ENCODE results near the gene TRPM1.

The TRPM1 gene

DNA sequence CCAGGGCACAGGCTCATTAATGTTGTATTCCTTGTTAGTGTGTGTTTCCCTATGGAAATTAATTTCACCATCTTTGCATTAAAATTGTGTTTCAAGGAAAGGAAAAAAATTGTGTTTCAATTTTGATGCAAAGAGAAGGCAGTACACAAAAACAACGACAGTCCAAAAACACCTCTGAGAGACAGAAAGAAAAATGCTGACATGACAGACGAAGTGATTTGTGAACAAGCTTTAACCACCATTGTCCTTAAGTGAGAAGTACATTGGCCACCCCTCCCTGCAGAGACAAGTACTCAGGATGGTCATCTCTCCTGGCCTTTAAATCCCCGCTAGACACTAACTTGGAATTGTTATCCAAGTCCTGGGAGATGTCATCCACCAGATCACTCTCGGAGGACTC lies 59.9 kb downstream of the TRPM1 start:
- no peaks in the 10 kb centered on the region for H3K9me3 ChIP-seq (ENCODE audit: control insufficient read depth, low read length)
- H3K36me3 ChIP-seq (ENCODE audit: control insufficient read depth, insufficient read depth, low read length) = no peaks in the 10 kb centered on the region
- no peak for DNase-seq
- no peaks in the 10 kb centered on the region for H3K4me1 ChIP-seq (ENCODE audit: control insufficient read depth, insufficient read depth, low read length, poor library complexity, severe bottlenecking)
- H3K27me3 ChIP-seq (replicated peaks; ENCODE audit: control insufficient read depth, insufficient read depth, low read length, poor library complexity, severe bottlenecking) = no peaks in the 10 kb centered on the region
- no peak overlapping the region for H3K27ac ChIP-seq (ENCODE audit: insufficient read depth, low read length, poor library complexity, severe bottlenecking)
- no peak overlapping the region for H3K4me3 ChIP-seq (ENCODE audit: insufficient read depth, low read depth, low read length, poor library complexity, severe bottlenecking)

DNA sequence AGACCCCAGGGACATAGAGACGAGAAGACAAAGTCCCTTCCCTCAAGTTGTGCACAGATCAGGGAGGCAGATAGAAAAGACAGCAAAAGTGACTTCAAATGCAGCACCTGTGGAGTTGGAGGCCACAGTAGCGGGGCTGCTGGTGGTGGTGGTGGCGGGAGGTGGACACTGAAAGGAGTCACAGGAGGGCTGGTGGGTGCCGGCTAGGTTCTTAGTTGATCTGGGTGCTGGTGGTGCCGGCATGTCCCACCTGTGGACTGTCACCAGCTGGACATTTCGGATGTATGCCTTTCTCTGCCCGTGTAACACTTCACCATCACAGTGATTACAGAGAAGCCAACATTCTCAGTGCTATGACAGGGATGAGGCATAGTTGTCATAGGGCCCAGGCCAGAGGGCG lies 60.9 kb downstream of the TRPM1 start:
- Histone ChIP-seq H3K36me3 (ENCODE audit: control insufficient read depth, insufficient read depth, low read length) (no peaks in the 10 kb centered on the region), H3K4me1 (ENCODE audit: control insufficient read depth, insufficient read depth, low read length, poor library complexity, severe bottlenecking) (no peaks in the 10 kb centered on the region), H3K9me3 (ENCODE audit: control insufficient read depth, low read length) (no peaks in the 10 kb centered on the region), H3K27ac (ENCODE audit: insufficient read depth, low read length, poor library complexity, severe bottlenecking) (no peak overlapping the region), H3K27me3 (replicated peaks; ENCODE audit: control insufficient read depth, insufficient read depth, low read length, poor library complexity, severe bottlenecking) (no peaks in the 10 kb centered on the region), H3K4me3 (ENCODE audit: insufficient read depth, low read depth, low read length, poor library complexity, severe bottlenecking) (no peak overlapping the region)
- DNase-seq = no peak

DNA sequence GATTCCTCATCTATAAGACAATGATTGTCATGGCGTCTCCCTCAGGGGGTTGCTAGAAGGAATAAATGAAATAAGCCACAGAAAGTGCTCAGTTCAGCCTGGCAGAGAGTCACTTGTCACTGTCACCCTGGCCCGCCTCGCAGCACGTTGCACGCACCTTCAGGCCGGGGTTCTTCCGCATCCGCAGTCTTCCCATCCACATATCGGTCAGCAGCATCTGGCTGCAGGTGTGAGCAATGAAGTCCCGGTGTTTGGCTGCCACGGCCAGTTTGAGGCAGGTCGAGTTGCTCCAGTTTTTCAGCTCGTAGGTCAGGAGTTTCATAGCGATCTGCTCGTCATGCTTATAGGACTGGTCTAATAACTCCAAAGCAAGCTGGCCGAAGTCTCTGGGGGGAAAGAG lies 61.6 kb downstream of the TRPM1 start:
- DNase-seq = no peak
- Histone ChIP-seq H3K27me3 (replicated peaks; ENCODE audit: control insufficient read depth, insufficient read depth, low read length, poor library complexity, severe bottlenecking) (no peaks in the 10 kb centered on the region), H3K27ac (ENCODE audit: insufficient read depth, low read length, poor library complexity, severe bottlenecking) (no peak overlapping the region), H3K4me3 (ENCODE audit: insufficient read depth, low read depth, low read length, poor library complexity, severe bottlenecking) (no peak overlapping the region), H3K36me3 (ENCODE audit: control insufficient read depth, insufficient read depth, low read length) (no peaks in the 10 kb centered on the region), H3K9me3 (ENCODE audit: control insufficient read depth, low read length) (no peaks in the 10 kb centered on the region), H3K4me1 (ENCODE audit: control insufficient read depth, insufficient read depth, low read length, poor library complexity, severe bottlenecking) (no peaks in the 10 kb centered on the region)

DNA sequence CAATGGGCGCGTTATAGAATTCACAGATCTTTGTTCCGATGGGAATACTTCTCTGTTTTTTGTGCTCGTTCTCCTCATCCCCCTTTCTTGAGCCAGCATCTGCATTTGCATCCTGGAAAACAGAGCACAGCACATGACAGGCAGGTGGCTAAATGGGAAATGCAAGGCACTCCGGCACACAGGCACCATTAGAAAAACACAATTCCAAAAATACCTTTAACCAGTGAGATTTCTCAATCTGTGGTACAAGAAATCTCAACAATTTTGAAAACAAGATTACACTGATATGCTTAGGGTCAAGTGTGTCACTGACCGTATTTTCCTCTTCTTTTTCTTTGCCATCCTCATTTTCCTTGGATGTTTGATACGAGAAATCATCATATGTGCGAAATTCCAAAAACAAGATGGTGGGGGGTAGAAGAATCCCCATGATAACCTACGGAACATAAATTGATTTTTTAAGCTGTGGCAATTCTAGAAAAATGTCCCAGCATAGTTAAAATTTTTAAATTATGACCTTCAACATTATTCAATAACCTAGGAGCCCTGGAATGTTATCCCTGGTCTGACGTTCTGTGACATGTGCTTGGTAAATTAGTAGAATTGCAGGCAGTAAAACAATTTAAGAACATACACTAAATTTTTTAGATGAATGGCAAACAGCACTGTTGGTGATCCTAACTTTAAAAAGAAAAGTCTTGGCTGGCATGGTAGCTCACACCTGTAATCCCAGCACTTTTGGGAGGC lies 63.6 kb downstream of the TRPM1 start:
- no peaks in the 10 kb centered on the region for H3K36me3 ChIP-seq (ENCODE audit: control insufficient read depth, insufficient read depth, low read length)
- H3K27ac ChIP-seq (ENCODE audit: insufficient read depth, low read length, poor library complexity, severe bottlenecking) = no peak overlapping the region
- no peaks in the 10 kb centered on the region for H3K9me3 ChIP-seq (ENCODE audit: control insufficient read depth, low read length)
- no peaks in the 10 kb centered on the region for H3K27me3 ChIP-seq (replicated peaks; ENCODE audit: control insufficient read depth, insufficient read depth, low read length, poor library complexity, severe bottlenecking)
- no peak overlapping the region for H3K4me3 ChIP-seq (ENCODE audit: insufficient read depth, low read depth, low read length, poor library complexity, severe bottlenecking)
- no peak for DNase-seq
- H3K4me1 ChIP-seq (ENCODE audit: control insufficient read depth, insufficient read depth, low read length, poor library complexity, severe bottlenecking) = no peaks in the 10 kb centered on the region

DNA sequence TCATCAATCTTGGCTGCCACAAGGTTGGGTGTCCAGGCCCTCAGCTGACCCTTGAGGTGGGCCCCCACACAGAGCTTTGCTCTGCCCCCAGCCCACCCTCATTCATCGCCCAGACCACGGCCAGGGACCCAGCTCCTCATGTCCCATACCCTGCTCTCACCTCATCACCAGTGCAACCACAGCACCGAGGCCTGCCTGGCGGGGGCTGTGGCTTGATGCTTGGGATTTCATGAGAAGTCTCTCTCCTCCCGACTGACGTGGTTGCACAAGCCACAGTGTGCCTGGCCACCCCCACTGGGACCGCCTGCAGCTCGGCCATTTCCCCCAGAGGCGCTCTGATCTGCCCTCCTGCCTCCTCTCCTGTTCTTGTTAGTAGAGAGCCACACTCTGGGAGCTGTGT lies 64.7 kb downstream of the TRPM1 start:
- Histone ChIP-seq H3K9me3 (ENCODE audit: control insufficient read depth, low read length) (no peaks in the 10 kb centered on the region), H3K27me3 (replicated peaks; ENCODE audit: control insufficient read depth, insufficient read depth, low read length, poor library complexity, severe bottlenecking) (no peaks in the 10 kb centered on the region), H3K36me3 (ENCODE audit: control insufficient read depth, insufficient read depth, low read length) (no peaks in the 10 kb centered on the region), H3K4me3 (ENCODE audit: insufficient read depth, low read depth, low read length, poor library complexity, severe bottlenecking) (no peak overlapping the region), H3K27ac (ENCODE audit: insufficient read depth, low read length, poor library complexity, severe bottlenecking) (no peak overlapping the region), H3K4me1 (ENCODE audit: control insufficient read depth, insufficient read depth, low read length, poor library complexity, severe bottlenecking) (no peaks in the 10 kb centered on the region)
- no peak for DNase-seq

DNA sequence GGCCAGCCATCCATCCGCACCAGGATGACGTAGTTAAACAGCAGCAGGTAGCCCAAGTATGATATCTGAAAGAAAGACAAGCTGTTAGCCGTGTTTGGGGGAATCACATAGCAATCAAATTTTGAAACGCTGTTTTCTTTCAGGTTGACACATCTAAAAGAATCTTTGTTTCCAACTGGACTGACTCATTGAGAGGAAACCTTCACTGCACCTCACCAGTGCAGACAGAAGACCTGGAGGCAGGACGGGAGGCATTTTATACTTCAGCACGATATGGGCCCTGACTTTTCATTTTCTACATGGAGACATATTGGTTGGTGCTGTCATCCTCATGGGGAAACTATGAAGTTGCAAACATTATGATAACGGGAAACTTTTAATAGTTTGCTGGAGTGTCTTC lies 65.9 kb downstream of the TRPM1 start:
- Histone ChIP-seq H3K4me1 (ENCODE audit: control insufficient read depth, insufficient read depth, low read length, poor library complexity, severe bottlenecking) (no peaks in the 10 kb centered on the region), H3K27ac (ENCODE audit: insufficient read depth, low read length, poor library complexity, severe bottlenecking) (no peak overlapping the region), H3K9me3 (ENCODE audit: control insufficient read depth, low read length) (no peaks in the 10 kb centered on the region), H3K4me3 (ENCODE audit: insufficient read depth, low read depth, low read length, poor library complexity, severe bottlenecking) (no peak overlapping the region), H3K36me3 (ENCODE audit: control insufficient read depth, insufficient read depth, low read length) (no peaks in the 10 kb centered on the region), H3K27me3 (replicated peaks; ENCODE audit: control insufficient read depth, insufficient read depth, low read length, poor library complexity, severe bottlenecking) (no peaks in the 10 kb centered on the region)
- no peak for DNase-seq

DNA sequence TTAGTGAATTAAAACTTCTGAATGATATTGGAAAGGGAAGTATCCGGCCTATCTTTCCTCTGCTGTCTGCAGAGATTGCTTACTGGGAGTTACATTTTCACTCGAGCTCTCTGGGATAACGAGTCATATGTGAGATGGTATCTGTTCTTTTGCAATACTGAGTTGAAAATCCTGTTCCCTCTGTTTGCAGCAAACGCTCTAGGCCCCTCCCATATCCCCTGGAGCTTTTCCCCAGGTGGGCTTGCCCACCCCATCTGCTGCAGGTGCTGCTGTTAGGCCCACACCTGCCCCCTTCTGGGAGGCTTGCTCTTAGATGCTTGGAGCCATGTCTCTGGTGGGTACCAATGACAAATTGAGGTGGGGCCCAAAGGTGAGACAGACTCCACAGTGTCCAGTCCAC lies 67.4 kb downstream of the TRPM1 start:
- Histone ChIP-seq H3K9me3 (ENCODE audit: control insufficient read depth, low read length) (no peaks in the 10 kb centered on the region), H3K27ac (ENCODE audit: insufficient read depth, low read length, poor library complexity, severe bottlenecking) (no peak overlapping the region), H3K27me3 (replicated peaks; ENCODE audit: control insufficient read depth, insufficient read depth, low read length, poor library complexity, severe bottlenecking) (no peaks in the 10 kb centered on the region), H3K36me3 (ENCODE audit: control insufficient read depth, insufficient read depth, low read length) (no peaks in the 10 kb centered on the region), H3K4me1 (ENCODE audit: control insufficient read depth, insufficient read depth, low read length, poor library complexity, severe bottlenecking) (no peaks in the 10 kb centered on the region), H3K4me3 (ENCODE audit: insufficient read depth, low read depth, low read length, poor library complexity, severe bottlenecking) (no peak overlapping the region)
- no peak for DNase-seq

DNA sequence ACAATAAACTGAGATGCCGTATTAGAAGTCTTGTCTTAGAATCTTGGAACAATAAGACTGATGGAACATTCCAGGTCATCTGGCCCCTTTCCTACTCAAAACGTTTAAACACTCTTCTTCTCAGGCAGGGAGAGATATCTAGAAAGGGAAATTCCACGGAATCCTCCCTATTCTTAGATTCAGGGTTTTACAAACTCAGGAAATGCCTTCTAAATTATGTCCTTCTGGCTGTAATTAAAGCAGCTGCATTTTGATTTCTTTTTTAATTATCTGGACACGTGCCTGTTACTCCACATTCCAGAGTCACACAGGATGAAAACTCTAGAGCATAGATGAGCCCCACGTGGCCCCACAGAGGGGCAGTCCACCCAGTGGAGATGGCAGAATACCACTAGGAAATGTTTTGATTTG lies 68.6 kb downstream of the TRPM1 start:
- Histone ChIP-seq H3K4me3 (ENCODE audit: insufficient read depth, low read depth, low read length, poor library complexity, severe bottlenecking) (no peak overlapping the region), H3K9me3 (ENCODE audit: control insufficient read depth, low read length) (no peaks in the 10 kb centered on the region), H3K27me3 (replicated peaks; ENCODE audit: control insufficient read depth, insufficient read depth, low read length, poor library complexity, severe bottlenecking) (no peaks in the 10 kb centered on the region), H3K4me1 (ENCODE audit: control insufficient read depth, insufficient read depth, low read length, poor library complexity, severe bottlenecking) (no peaks in the 10 kb centered on the region), H3K36me3 (ENCODE audit: control insufficient read depth, insufficient read depth, low read length) (no peaks in the 10 kb centered on the region), H3K27ac (ENCODE audit: insufficient read depth, low read length, poor library complexity, severe bottlenecking) (no peak overlapping the region)
- no peak for DNase-seq

DNA sequence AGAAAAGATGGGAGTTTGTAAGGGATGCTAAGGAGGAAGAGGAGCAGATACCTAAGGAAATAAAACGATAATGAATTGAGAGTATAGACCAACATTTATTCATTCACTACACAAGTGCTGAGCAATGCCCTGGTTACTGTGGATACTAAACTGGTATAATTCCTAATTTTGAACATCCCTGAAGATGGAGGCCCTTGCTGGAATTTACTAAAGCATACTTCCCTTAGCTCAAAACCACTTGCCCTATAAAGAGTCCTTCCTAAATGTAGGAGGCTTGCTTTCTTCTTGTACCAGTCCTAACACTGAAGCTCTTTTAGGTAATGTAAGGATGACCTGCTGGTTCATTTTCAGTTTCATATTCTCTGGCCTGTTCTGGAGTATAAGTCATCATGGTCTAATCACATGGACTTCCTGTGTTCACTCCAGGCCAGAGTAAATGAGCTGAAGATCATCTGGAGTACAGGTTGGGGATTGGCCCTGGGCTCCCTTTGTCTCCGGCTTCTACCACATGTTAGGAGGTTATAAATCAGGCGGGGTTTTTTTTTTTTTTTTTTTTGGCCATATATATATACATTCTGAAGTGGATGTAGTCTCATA lies 70.0 kb downstream of the TRPM1 start:
- Histone ChIP-seq H3K9me3 (ENCODE audit: control insufficient read depth, low read length) (no peaks in the 10 kb centered on the region), H3K36me3 (ENCODE audit: control insufficient read depth, insufficient read depth, low read length) (no peaks in the 10 kb centered on the region), H3K27ac (ENCODE audit: insufficient read depth, low read length, poor library complexity, severe bottlenecking) (no peak overlapping the region), H3K4me1 (ENCODE audit: control insufficient read depth, insufficient read depth, low read length, poor library complexity, severe bottlenecking) (no peaks in the 10 kb centered on the region), H3K4me3 (ENCODE audit: insufficient read depth, low read depth, low read length, poor library complexity, severe bottlenecking) (no peak overlapping the region), H3K27me3 (replicated peaks; ENCODE audit: control insufficient read depth, insufficient read depth, low read length, poor library complexity, severe bottlenecking) (no peaks in the 10 kb centered on the region)
- DNase-seq = no peak

DNA sequence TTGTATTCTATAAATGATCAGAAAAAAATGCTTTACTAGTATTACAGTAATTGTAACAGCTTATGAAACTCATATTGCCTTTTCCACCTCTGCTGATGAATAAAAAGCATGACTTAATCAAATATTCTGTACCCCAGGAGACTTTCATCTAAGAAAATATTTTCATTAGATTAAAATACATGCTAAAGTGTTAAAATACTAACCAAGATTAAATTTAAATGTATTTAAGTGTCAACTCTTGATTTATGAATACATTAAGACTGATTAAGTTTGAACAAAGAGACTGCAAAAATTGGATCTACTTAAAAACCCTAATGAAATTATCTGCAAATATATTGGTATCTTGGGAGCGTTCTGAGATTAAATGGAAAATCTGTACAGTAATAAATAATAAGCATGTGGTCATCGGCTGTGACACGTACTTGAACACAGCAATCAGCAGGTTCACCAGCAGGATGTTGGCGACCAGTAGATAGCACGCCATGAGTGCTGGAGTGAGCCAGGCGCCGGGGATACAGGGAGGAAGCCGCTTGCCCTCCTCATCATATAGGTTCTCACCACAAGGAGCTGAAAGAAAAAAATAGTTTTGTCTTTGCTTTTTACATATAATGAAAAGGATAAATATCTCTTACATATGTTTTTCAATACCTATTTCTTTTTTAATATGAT lies 73.5 kb downstream of the TRPM1 start:
- Histone ChIP-seq H3K4me1 (ENCODE audit: control insufficient read depth, insufficient read depth, low read length, poor library complexity, severe bottlenecking) (no peaks in the 10 kb centered on the region), H3K4me3 (ENCODE audit: insufficient read depth, low read depth, low read length, poor library complexity, severe bottlenecking) (no peak overlapping the region), H3K27me3 (replicated peaks; ENCODE audit: control insufficient read depth, insufficient read depth, low read length, poor library complexity, severe bottlenecking) (no peaks in the 10 kb centered on the region), H3K9me3 (ENCODE audit: control insufficient read depth, low read length) (no peaks in the 10 kb centered on the region), H3K36me3 (ENCODE audit: control insufficient read depth, insufficient read depth, low read length) (no peaks in the 10 kb centered on the region), H3K27ac (ENCODE audit: insufficient read depth, low read length, poor library complexity, severe bottlenecking) (no peak overlapping the region)
- DNase-seq = no peak

Data from effector memory CD4-positive, alpha-beta T cell (primary cell).